Measurements from ENCODE around the gene DFFB. TPM values are rescaled to one million over a fixed set of nuclear protein-coding genes. Genes with fewer than 3 reads are reported as not detected.
A peak's percentile ranks its signal among the peaks of the same experiment; 100 is the strongest.

The DFFB gene
- total and polyA plus RNA-seq, 2 experiments from 2014 or later, result 5.5 to 6.2 TPM

GRCh38 chr1:3910049-3910731 lies 52.9 kb downstream of the DFFB start:
- no peak for TF ChIP-seq CTCF (IDR thresholded peaks at IDR 0.05; ENCODE audit: poor library complexity)
- no peak for TF ChIP-seq EZH2 (IDR thresholded peaks at IDR 0.05; ENCODE audit: borderline replicate concordance)
- no peak for TF ChIP-seq EZH2phosphoT487 (IDR thresholded peaks at IDR 0.05; ENCODE audit: low read depth, severe bottlenecking, unreplicated experiment)
- no peaks in the 10 kb centered on the region for H4K20me1 ChIP-seq (ENCODE audit: insufficient read depth, poor library complexity, severe bottlenecking)
- H3K4me1 ChIP-seq (ENCODE audit: insufficient read depth), result no peaks in the 10 kb centered on the region
- H3K36me3 ChIP-seq (replicated peaks; ENCODE audit: insufficient read depth, low read depth), result no peaks in the 10 kb centered on the region
- DNase-seq (ENCODE audit: low spot score), result no peak
- H3K4me2 ChIP-seq, result peak overlapping the region; percentile 67
- no peak overlapping the region for H3K4me3 ChIP-seq
- no peak overlapping the region for H2AFZ ChIP-seq
- 89% methylated on average over 30 of the region's 30 CpGs for WGBS (ENCODE audit: low lambda C conversion rate, missing lambda C conversion rate)
- H3K27ac ChIP-seq, result no peak overlapping the region
- H3K79me2 ChIP-seq, result no peaks in the 10 kb centered on the region
- no peaks in the 10 kb centered on the region for H3K9me2 ChIP-seq (replicated peaks; ENCODE audit: insufficient read depth)
- no peaks in the 10 kb centered on the region for H3K9me3 ChIP-seq (ENCODE audit: low read depth)
- no peaks in the 10 kb centered on the region for H3K27me3 ChIP-seq

- H3K27me3 ChIP-seq, result no peaks in the 10 kb centered on the region
- H3K79me2 ChIP-seq, result no peaks in the 10 kb centered on the region
- no peak overlapping the region for H3K4me3 ChIP-seq
- no peak for TF ChIP-seq EZH2phosphoT487 (IDR thresholded peaks at IDR 0.05; ENCODE audit: low read depth, severe bottlenecking, unreplicated experiment)
- no peak for TF ChIP-seq EZH2 (IDR thresholded peaks at IDR 0.05; ENCODE audit: borderline replicate concordance)
- peak; percentile 86 for TF ChIP-seq CTCF (IDR thresholded peaks at IDR 0.05; ENCODE audit: poor library complexity)
- no peaks in the 10 kb centered on the region for H4K20me1 ChIP-seq (ENCODE audit: insufficient read depth, poor library complexity, severe bottlenecking)
- H3K36me3 ChIP-seq (replicated peaks; ENCODE audit: insufficient read depth, low read depth), result no peaks in the 10 kb centered on the region
- H2AFZ ChIP-seq, result no peak overlapping the region
- no peaks in the 10 kb centered on the region for H3K9me3 ChIP-seq (ENCODE audit: low read depth)
- no peaks in the 10 kb centered on the region for H3K4me1 ChIP-seq (ENCODE audit: insufficient read depth)
- no peaks in the 10 kb centered on the region for H3K9me2 ChIP-seq (replicated peaks; ENCODE audit: insufficient read depth)
- H3K4me2 ChIP-seq, result peak overlapping the region; percentile 67
- WGBS (ENCODE audit: low lambda C conversion rate, missing lambda C conversion rate), result 25% methylated on average over 31 of the region's 35 CpGs
- no peak overlapping the region for H3K27ac ChIP-seq
- DNase-seq (ENCODE audit: low spot score), result peak; percentile 92
Observed at GRCh38 chr1:3910857-3911845, 53.9 kb downstream of the DFFB start.

GRCh38 chr1:3911981-3912808 lies 54.9 kb downstream of the DFFB start:
- 92% methylated on average over 37 of the region's 38 CpGs for WGBS (ENCODE audit: low lambda C conversion rate, missing lambda C conversion rate)
- no peaks in the 10 kb centered on the region for H3K9me2 ChIP-seq (replicated peaks; ENCODE audit: insufficient read depth)
- H3K36me3 ChIP-seq (replicated peaks; ENCODE audit: insufficient read depth, low read depth), result no peaks in the 10 kb centered on the region
- H4K20me1 ChIP-seq (ENCODE audit: insufficient read depth, poor library complexity, severe bottlenecking), result no peaks in the 10 kb centered on the region
- no peak overlapping the region for H3K27ac ChIP-seq
- no peaks in the 10 kb centered on the region for H3K4me1 ChIP-seq (ENCODE audit: insufficient read depth)
- H2AFZ ChIP-seq, result no peak overlapping the region
- no peak overlapping the region for H3K4me2 ChIP-seq
- no peaks in the 10 kb centered on the region for H3K27me3 ChIP-seq
- no peaks in the 10 kb centered on the region for H3K9me3 ChIP-seq (ENCODE audit: low read depth)
- DNase-seq (ENCODE audit: low spot score), result no peak
- no peak overlapping the region for H3K4me3 ChIP-seq
- H3K79me2 ChIP-seq, result no peaks in the 10 kb centered on the region
- no peak for TF ChIP-seq CTCF (IDR thresholded peaks at IDR 0.05; ENCODE audit: poor library complexity)
- no peak for TF ChIP-seq EZH2 (IDR thresholded peaks at IDR 0.05; ENCODE audit: borderline replicate concordance)
- TF ChIP-seq EZH2phosphoT487 (IDR thresholded peaks at IDR 0.05; ENCODE audit: low read depth, severe bottlenecking, unreplicated experiment), result no peak

All from hepatocyte (in vitro differentiated cells).